GM12801 (cell line): Measurements from ENCODE around the gene CYP4F22.

Experiments
- CTCF ChIP-seq: IDR thresholded peaks from one replicate; pipeline ENCODE4 v1.5.1; 2011; ENCODE audit warnings: control low read depth; ENCODE audit not compliant: insufficient read length; ENCODE audit errors: extremely low read depth

Gene CYP4F22

GRCh38 chr19:15589760-15590451 is 81.6 kb downstream of the CYP4F22 start:
- no peak for TF ChIP-seq CTCF

- TF ChIP-seq CTCF: no peak
Observed at GRCh38 chr19:15591796-15592195, 83.5 kb downstream of the CYP4F22 start.

GRCh38 chr19:15595069-15595468 is 86.7 kb downstream of the CYP4F22 start:
- TF ChIP-seq CTCF: no peak
